ENCODE data around the gene TANC1.

GRCh38 chr2:159172403-159172802 is 204.0 kb downstream of the TANC1 start:
- TF ChIP-seq CTCF (IDR thresholded peaks at IDR 0.05; ENCODE audit: borderline replicate concordance, extremely low read depth, low read length, poor library complexity, severe bottlenecking) (no peak), EZH2 (IDR thresholded peaks at IDR 0.05; ENCODE audit: borderline replicate concordance, low read depth, low read length, severe bottlenecking) (no peak)

Data from DND-41 (cell line).